ENCODE data around the gene PNPLA2.

Gene PNPLA2

DNA sequence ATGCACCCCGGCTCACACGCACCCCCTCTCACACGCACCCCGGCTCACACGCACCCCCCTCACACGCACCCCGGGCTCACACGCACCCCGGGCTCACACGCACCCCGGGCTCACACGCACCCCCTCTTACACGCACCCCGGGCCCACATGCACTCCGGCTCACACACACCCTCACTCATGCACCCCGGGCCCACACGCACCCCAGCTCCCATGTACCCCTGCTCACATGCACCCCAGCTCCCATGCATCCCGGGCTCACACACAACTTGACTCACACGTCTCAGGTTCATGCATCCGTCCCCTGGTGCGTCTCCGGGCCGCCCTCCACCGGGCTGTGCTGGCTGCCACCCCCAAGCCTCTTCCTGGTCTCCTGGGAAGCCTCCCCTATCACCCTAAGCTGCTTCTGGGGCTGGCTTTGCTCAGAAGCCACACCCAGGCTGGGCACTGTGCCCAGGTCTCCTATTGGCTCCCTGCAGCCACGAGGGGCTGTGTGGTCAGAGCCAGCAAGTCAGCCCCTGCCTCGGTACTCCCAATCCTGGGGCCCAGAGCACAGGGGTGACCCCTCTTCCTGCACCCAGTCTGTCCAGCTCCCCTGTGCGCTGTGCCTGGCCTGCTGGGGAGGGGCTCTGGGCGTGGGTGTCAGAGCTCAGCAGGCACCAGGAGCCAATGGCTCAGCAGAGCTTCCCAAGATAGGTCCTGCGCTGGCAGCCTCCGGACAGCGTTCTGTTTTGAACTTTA is 40.8 kb downstream of the PNPLA2 start:
- H3K4me1 ChIP-seq (ENCODE audit: control insufficient read depth, low read depth, low read length) = no peaks in the 10 kb centered on the region
- H3K79me2 ChIP-seq (ENCODE audit: control insufficient read depth, insufficient read depth, low read length) = no peaks in the 10 kb centered on the region
- DNase-seq = no peak

DNA sequence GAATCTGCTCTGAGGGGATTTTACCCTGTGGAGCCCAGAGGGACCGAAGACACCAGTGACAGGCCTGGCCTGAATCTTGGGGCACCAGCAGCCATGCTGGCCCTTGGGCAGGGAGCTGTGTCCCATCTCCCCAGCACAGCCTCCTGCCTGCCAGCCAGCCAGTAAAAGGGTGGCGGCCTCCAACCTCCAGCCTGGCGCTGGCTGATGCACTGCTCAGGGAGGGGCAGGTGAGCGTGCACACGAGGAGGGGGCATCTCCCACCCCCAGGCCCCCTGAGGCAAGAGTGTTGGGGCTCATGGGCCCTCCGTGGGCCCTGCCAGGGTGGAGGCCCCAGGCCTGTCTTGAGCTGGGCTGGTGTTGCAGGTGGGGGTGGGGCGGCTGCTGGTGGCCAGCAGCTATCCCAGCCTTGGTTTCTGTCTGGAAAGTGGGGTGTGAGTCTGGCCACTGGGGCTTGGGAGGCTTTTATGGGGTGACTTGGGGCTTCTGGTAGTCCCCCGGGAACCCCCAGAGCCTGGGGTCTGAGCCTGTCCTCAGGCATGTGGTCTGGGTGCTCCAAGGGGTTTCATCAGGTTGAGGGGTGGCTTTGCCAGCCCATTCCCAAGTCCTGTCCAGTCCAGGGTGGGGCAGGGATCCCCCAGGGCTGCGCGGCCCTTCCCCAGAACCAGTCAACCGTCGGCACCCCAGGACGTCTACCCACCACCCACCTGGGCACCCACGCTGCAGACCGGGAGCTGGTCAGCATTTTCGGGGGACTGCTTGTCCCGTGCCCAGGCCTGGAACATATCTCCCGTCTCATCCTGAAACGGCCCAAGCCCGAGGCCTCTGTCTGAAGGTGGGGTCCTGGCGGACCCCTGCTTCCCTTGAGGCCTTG is 41.8 kb downstream of the PNPLA2 start:
- Histone ChIP-seq H3K79me2 (ENCODE audit: control insufficient read depth, insufficient read depth, low read length) (no peaks in the 10 kb centered on the region), H3K9ac (ENCODE audit: low read length) (no peak overlapping the region), H3K23ac (ENCODE audit: low read length) (no peak overlapping the region), H3K4ac (ENCODE audit: low read depth, low read length) (no peak overlapping the region), H3K4me3 (ENCODE audit: low read length) (no peak overlapping the region), H3K56ac (ENCODE audit: low read length) (no peak overlapping the region), H3K27me3 (ENCODE audit: insufficient read depth, low read length, poor library complexity) (no peaks in the 10 kb centered on the region), H2BK15ac (replicated peaks; ENCODE audit: low read depth) (no peak overlapping the region), H2BK5ac (ENCODE audit: low read length) (no peak overlapping the region), H3K36me3 (ENCODE audit: control insufficient read depth, insufficient read depth, low read length) (no peaks in the 10 kb centered on the region), H4K8ac (ENCODE audit: low read depth, low read length) (no peak overlapping the region), H2BK120ac (ENCODE audit: low read depth, low read length) (no peak overlapping the region), H3K4me2 (ENCODE audit: low read length) (no peak overlapping the region), H4K5ac (ENCODE audit: low read length) (no peak overlapping the region), H3K27ac (ENCODE audit: low read depth, low read length) (no peak overlapping the region), H3K79me1 (ENCODE audit: low read length) (no peaks in the 10 kb centered on the region), H2AK5ac (ENCODE audit: low read length) (no peak overlapping the region), H3K18ac (ENCODE audit: low read length) (no peak overlapping the region), H3K4me1 (ENCODE audit: control insufficient read depth, low read depth, low read length) (no peaks in the 10 kb centered on the region)
- DNase-seq = no peak
- no CpG with 5 or more reads among the region's 21 CpGs for WGBS (ENCODE audit: extremely low coverage, insufficient coverage, low lambda C conversion rate)

More for the DNA sequence above, 40.8 kb downstream of the PNPLA2 start:
- no peaks in the 10 kb centered on the region for H3K27me3 ChIP-seq (ENCODE audit: insufficient read depth, low read length, poor library complexity)
- H4K5ac ChIP-seq (ENCODE audit: low read length) = no peak overlapping the region
- WGBS (ENCODE audit: extremely low coverage, insufficient coverage, low lambda C conversion rate) = no CpG with 5 or more reads among the region's 31 CpGs
- H3K18ac ChIP-seq (ENCODE audit: low read length) = no peak overlapping the region
- H3K27ac ChIP-seq (ENCODE audit: low read depth, low read length) = no peak overlapping the region
- H3K4ac ChIP-seq (ENCODE audit: low read depth, low read length) = no peak overlapping the region
- H3K56ac ChIP-seq (ENCODE audit: low read length) = no peak overlapping the region
- H3K23ac ChIP-seq (ENCODE audit: low read length) = no peak overlapping the region
- H2BK120ac ChIP-seq (ENCODE audit: low read depth, low read length) = no peak overlapping the region
- no peak overlapping the region for H3K9ac ChIP-seq (ENCODE audit: low read length)
- H2BK5ac ChIP-seq (ENCODE audit: low read length) = no peak overlapping the region
- no peak overlapping the region for H2AK5ac ChIP-seq (ENCODE audit: low read length)
- H3K4me3 ChIP-seq (ENCODE audit: low read length) = no peak overlapping the region
- H3K36me3 ChIP-seq (ENCODE audit: control insufficient read depth, insufficient read depth, low read length) = no peaks in the 10 kb centered on the region
- no peak overlapping the region for H3K4me2 ChIP-seq (ENCODE audit: low read length)
- no peaks in the 10 kb centered on the region for H3K79me1 ChIP-seq (ENCODE audit: low read length)
- no peak overlapping the region for H4K8ac ChIP-seq (ENCODE audit: low read depth, low read length)
- H2BK15ac ChIP-seq (replicated peaks; ENCODE audit: low read depth) = no peak overlapping the region

DNA sequence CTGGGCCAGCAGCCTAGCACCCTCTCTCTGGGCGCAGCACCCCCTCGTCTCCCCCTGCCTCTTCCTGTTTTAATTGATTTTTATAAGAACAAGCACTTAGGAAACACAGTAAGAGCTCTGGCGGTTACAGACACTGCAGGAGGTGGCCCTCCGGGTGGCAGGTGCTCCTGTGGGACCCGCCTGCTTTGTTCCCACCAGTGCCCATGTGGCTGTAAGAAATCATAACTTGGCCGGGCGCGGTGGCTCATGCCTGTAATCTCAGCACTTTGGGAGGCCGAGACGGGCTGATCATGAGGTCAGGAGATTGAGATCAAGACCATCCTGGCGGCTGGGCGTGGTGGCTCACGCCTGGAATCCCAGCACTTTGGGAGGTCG is 42.4 kb downstream of the PNPLA2 start:
- no peak overlapping the region for H3K27ac ChIP-seq (ENCODE audit: low read depth, low read length)
- no peak overlapping the region for H3K4me3 ChIP-seq (ENCODE audit: low read length)
- no peak overlapping the region for H3K18ac ChIP-seq (ENCODE audit: low read length)
- H3K4ac ChIP-seq (ENCODE audit: low read depth, low read length) = no peak overlapping the region
- DNase-seq = no peak
- no peak overlapping the region for H2AK5ac ChIP-seq (ENCODE audit: low read length)
- no peaks in the 10 kb centered on the region for H3K79me1 ChIP-seq (ENCODE audit: low read length)
- no peaks in the 10 kb centered on the region for H3K36me3 ChIP-seq (ENCODE audit: control insufficient read depth, insufficient read depth, low read length)
- no peak overlapping the region for H2BK15ac ChIP-seq (replicated peaks; ENCODE audit: low read depth)
- H3K9ac ChIP-seq (ENCODE audit: low read length) = no peak overlapping the region
- no peaks in the 10 kb centered on the region for H3K4me1 ChIP-seq (ENCODE audit: control insufficient read depth, low read depth, low read length)
- H3K27me3 ChIP-seq (ENCODE audit: insufficient read depth, low read length, poor library complexity) = no peaks in the 10 kb centered on the region
- no peak overlapping the region for H4K5ac ChIP-seq (ENCODE audit: low read length)
- H3K23ac ChIP-seq (ENCODE audit: low read length) = no peak overlapping the region
- H3K4me2 ChIP-seq (ENCODE audit: low read length) = no peak overlapping the region
- H2BK120ac ChIP-seq (ENCODE audit: low read depth, low read length) = no peak overlapping the region
- no peak overlapping the region for H4K8ac ChIP-seq (ENCODE audit: low read depth, low read length)
- H2BK5ac ChIP-seq (ENCODE audit: low read length) = no peak overlapping the region
- no CpG with 5 or more reads among the region's 14 CpGs for WGBS (ENCODE audit: extremely low coverage, insufficient coverage, low lambda C conversion rate)
- no peak overlapping the region for H3K56ac ChIP-seq (ENCODE audit: low read length)
- no peaks in the 10 kb centered on the region for H3K79me2 ChIP-seq (ENCODE audit: control insufficient read depth, insufficient read depth, low read length)

DNA sequence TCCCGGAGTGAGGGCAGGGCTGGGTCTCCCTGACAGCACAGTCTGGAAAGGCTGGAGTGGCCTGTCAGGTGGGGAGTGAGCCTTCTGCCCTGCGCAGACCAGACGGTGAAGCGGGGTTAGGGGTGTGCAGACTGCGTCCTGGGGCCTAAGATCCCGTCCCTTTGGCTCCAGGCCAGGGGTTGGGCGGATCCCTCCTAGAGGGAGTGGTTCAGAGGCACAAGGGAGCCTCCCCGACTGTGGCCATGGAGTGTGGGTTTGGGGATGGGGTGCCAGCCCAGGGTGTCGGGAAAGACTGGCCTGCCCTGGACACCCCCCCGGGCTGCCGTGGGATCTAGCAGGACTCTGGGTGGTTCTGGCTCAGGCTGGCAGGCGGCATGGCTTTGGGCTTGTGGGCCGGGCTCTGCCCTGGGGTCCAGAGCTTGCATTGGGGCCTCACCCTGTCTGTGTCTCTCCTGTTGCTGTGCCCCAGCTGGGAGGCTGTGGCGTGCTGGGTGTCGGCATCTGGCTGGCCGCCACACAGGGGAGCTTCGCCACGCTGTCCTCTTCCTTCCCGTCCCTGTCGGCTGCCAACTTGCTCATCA is 43.5 kb downstream of the PNPLA2 start:
- no peak overlapping the region for H3K9ac ChIP-seq (ENCODE audit: low read length)
- H2BK15ac ChIP-seq (replicated peaks; ENCODE audit: low read depth) = no peak overlapping the region
- H3K79me1 ChIP-seq (ENCODE audit: low read length) = no peaks in the 10 kb centered on the region
- H3K79me2 ChIP-seq (ENCODE audit: control insufficient read depth, insufficient read depth, low read length) = no peaks in the 10 kb centered on the region
- no peaks in the 10 kb centered on the region for H3K27me3 ChIP-seq (ENCODE audit: insufficient read depth, low read length, poor library complexity)
- WGBS (ENCODE audit: extremely low coverage, insufficient coverage, low lambda C conversion rate) = no CpG with 5 or more reads among the region's 20 CpGs
- no peak overlapping the region for H3K23ac ChIP-seq (ENCODE audit: low read length)
- H3K4me1 ChIP-seq (ENCODE audit: control insufficient read depth, low read depth, low read length) = no peaks in the 10 kb centered on the region
- DNase-seq = no peak
- no peak overlapping the region for H3K56ac ChIP-seq (ENCODE audit: low read length)
- no peak overlapping the region for H3K4me3 ChIP-seq (ENCODE audit: low read length)
- no peak overlapping the region for H2BK120ac ChIP-seq (ENCODE audit: low read depth, low read length)
- no peak overlapping the region for H3K4ac ChIP-seq (ENCODE audit: low read depth, low read length)
- H4K5ac ChIP-seq (ENCODE audit: low read length) = no peak overlapping the region
- no peak overlapping the region for H2AK5ac ChIP-seq (ENCODE audit: low read length)
- H4K8ac ChIP-seq (ENCODE audit: low read depth, low read length) = no peak overlapping the region
- H3K18ac ChIP-seq (ENCODE audit: low read length) = no peak overlapping the region
- H2BK5ac ChIP-seq (ENCODE audit: low read length) = no peak overlapping the region
- no peak overlapping the region for H3K4me2 ChIP-seq (ENCODE audit: low read length)
- H3K27ac ChIP-seq (ENCODE audit: low read depth, low read length) = no peak overlapping the region
- H3K36me3 ChIP-seq (ENCODE audit: control insufficient read depth, insufficient read depth, low read length) = no peaks in the 10 kb centered on the region

DNA sequence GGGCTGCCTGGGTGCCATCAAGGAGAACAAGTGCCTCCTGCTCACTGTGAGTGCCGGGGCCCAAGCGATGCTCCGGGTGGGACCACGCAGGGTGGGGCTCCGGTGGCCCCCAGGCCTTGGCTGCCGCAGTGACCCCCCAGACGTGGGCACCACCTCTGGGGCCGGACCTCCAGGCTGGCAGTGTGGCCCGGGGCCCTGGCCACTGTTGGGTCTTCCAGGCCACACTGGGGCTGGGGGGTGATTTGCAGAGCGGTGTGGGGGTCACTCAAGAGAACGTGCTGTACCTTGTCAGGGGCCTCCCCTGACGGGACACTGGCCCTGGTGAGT is 43.9 kb downstream of the PNPLA2 start:
- no peaks in the 10 kb centered on the region for H3K79me1 ChIP-seq (ENCODE audit: low read length)
- H4K5ac ChIP-seq (ENCODE audit: low read length) = no peak overlapping the region
- H2AK5ac ChIP-seq (ENCODE audit: low read length) = no peak overlapping the region
- no peak overlapping the region for H3K9ac ChIP-seq (ENCODE audit: low read length)
- H3K36me3 ChIP-seq (ENCODE audit: control insufficient read depth, insufficient read depth, low read length) = no peaks in the 10 kb centered on the region
- H2BK120ac ChIP-seq (ENCODE audit: low read depth, low read length) = no peak overlapping the region
- H3K23ac ChIP-seq (ENCODE audit: low read length) = no peak overlapping the region
- no peak overlapping the region for H3K4me3 ChIP-seq (ENCODE audit: low read length)
- no peak overlapping the region for H3K56ac ChIP-seq (ENCODE audit: low read length)
- H4K8ac ChIP-seq (ENCODE audit: low read depth, low read length) = no peak overlapping the region
- no peaks in the 10 kb centered on the region for H3K4me1 ChIP-seq (ENCODE audit: control insufficient read depth, low read depth, low read length)
- H3K4ac ChIP-seq (ENCODE audit: low read depth, low read length) = no peak overlapping the region
- no CpG with 5 or more reads among the region's 12 CpGs for WGBS (ENCODE audit: extremely low coverage, insufficient coverage, low lambda C conversion rate)
- no peak overlapping the region for H3K18ac ChIP-seq (ENCODE audit: low read length)
- no peak overlapping the region for H3K4me2 ChIP-seq (ENCODE audit: low read length)
- H3K27ac ChIP-seq (ENCODE audit: low read depth, low read length) = no peak overlapping the region
- no peaks in the 10 kb centered on the region for H3K79me2 ChIP-seq (ENCODE audit: control insufficient read depth, insufficient read depth, low read length)
- no peak for DNase-seq
- no peaks in the 10 kb centered on the region for H3K27me3 ChIP-seq (ENCODE audit: insufficient read depth, low read length, poor library complexity)
- H2BK5ac ChIP-seq (ENCODE audit: low read length) = no peak overlapping the region
- H2BK15ac ChIP-seq (replicated peaks; ENCODE audit: low read depth) = no peak overlapping the region
